Activated gamma-delta T cell treated with Interleukin-2 at 50 U/mL for 16 hours (primary cell): ENCODE measurements around the gene CCNK.
A peak's percentile ranks its signal among the peaks of the same experiment; 100 is the strongest.

Experiments
- DNase-seq: peaks from one replicate; pipeline ENCODE4 v3.0.0-alpha.2; 2020

The CCNK gene

DNA sequence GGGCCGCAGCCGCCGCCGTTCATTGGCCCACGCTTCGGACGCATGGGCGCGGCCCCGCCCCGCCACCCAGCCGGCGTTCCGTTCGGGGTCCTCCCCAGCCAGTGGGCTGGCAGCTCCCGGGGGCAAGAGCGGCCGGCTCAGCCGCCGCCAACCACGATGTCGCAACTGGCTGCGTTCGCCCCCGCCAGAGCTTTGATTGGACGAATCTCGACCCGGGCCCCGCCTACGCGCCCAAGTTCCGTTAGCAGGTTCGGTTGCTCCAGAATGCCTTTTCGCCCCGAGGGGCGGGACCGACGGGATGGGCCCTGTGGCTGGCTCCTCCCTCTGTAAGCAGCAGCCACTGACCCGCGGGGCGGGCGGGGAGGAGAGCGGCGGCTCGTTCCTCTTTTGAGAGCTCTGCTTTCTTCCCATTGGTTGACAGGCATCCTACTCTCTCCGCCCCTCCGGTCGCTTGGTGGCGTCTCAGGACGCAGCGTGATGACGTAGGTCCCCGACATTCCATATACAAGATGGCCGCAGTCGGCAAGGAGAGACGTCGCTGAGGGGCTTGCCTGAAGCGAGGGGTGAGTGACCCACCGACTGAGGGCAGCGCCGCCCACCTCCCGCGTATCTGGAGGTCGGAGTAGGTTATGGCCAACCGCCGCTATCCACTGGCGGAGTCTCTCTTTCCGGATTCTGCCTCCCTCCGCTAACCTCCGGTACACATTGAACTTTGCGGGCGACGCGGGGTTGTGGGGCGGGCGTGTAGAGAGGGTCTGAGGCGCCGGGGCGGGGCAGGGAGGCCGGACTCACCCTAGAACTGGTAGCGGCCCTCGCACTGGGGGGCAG is at the start of gene CCNK:
TSS of gene CCNK (plus strand) at position 493 of the 828 bp plus-strand sequence. CDS start 11,269 bp downstream, outside the sequence.
- peak; percentile 100 for DNase-seq

DNA sequence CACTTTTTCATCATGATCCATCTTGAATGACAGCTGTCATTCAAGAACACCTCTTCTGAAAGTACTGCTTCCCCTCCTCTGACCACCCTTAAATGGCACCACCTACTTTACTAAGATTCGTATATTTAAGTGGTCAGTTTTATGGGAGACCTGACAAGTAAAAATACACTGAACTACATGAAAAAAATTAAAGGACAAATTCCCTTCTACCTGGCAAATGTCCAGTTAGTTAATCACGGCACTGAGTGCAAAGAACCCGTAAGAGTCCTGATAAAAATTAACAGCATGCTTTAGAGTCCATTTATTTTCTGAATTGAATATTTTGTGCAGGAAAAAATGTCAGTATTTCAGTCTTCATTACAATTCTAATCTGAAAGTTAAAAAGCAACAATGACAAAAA is 49.2 kb upstream of the CCNK start:
- DNase-seq: no peak

DNA sequence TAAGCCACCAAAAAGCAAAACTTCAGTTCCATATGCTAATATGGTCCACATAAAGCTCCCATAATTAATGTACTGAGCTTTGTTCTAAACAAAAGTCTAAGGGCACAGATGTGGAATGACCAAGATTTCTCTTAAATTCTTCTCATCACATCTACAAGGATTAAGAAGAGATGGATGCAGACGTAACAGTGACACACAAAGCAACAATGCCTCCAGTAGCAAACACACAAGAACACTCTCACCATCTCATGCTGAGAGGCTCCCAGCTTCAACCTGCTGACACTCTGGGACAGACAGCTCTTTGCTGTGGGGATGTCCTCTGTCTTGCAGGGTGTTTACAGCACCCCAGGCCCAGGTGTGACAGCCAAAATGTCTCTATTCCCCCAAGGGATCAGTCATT is 48.7 kb upstream of the CCNK start:
- no peak for DNase-seq

DNA sequence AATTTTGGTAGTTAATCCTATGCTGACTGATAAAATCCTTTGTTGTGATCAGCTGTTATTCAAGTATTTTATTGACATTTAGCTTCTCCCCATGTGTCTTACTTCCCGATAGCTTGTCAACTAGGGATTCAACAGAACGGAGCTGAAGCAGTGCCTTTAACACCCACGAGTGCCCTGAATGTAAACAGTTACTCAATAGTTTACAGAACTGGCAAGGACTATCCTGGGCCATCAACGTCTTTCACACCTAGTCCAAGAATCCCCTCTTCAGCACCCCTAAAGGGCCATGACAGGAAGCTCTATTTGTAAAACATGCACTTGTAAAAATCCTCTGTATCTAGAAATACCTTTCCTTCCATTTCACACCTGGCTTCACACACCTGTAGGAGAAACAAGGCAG is 45.9 kb upstream of the CCNK start:
- no peak for DNase-seq

DNA sequence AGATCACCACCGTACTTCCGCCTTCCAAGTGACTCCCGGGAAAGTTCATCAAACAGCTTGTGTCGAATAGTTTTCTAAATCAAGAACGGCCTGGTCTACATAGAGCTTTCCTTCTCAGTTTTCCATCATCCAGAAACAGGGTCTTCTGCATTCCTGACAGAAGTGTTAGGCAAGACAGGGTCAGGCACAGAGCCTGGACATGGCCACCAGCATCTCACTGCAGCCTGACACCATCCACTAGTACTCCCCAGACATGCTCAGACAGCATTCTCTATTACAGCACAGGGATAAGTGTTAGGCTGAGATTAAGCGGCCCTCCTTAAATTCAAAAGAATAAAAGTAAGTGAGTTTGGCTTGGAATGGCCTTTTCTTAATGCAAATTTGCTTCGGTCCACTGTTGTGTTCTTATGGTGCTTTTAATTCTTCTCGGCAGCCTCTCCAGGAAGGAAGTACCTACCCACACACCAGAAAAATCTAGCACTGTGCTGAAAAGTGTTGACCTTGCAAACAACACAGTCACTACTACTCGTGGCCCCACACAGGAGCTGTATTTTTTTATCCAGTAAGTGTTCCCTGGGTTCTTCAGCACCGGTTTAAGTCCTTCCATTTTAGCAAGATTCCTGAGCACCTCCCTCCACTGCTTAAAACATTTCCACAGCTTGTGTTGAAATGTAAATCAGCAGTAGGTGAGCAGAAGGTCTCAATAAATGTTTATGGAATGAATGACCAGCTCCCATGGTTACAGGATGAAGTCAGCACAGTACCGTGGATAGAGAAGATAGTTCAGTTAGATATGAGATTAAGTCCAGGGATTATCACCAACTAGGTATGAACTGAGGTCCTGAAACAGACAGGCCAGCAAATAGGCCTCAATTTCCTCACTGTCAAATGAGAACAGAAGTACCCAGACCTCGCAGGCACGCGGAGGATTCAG is 44.7 kb upstream of the CCNK start:
- DNase-seq: no peak

DNA sequence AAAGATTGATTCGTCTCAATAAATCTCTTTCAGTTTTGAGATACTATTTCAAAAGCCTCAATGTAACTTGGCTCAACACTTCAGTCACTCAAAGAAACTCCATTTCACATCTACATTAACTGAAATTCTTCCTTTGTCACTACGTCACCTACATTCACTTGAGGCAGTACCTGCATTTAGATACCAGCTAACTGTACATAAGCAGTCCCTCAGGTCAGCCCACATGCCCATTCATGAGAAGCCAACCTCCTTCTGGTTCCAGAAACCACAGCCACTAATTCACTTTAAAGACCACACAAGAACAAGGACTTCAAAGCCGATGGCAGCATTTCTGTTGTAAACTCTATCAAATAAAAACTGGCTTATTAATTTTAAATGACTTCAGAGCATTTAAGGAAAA is 43.5 kb upstream of the CCNK start:
- DNase-seq: no peak

DNA sequence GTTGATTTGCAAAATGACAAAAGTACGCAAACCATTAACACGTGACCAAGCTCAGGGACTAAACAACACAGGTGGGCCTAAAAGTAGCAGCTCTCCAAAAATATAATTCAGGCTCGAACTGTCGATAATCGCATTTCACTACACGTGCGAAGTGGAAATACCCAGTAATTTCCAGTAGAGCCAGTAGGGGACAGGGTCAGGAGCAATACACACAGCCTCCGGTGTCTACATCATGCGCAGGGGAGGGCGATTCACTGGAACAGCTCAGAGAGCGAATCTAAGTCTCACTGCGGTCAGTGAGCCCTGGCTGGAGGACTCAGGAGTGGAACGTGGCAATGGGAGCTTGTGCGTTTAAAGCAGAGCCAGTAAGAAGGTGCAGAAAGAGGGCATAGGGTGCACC is 40.9 kb upstream of the CCNK start:
- no peak for DNase-seq

DNA sequence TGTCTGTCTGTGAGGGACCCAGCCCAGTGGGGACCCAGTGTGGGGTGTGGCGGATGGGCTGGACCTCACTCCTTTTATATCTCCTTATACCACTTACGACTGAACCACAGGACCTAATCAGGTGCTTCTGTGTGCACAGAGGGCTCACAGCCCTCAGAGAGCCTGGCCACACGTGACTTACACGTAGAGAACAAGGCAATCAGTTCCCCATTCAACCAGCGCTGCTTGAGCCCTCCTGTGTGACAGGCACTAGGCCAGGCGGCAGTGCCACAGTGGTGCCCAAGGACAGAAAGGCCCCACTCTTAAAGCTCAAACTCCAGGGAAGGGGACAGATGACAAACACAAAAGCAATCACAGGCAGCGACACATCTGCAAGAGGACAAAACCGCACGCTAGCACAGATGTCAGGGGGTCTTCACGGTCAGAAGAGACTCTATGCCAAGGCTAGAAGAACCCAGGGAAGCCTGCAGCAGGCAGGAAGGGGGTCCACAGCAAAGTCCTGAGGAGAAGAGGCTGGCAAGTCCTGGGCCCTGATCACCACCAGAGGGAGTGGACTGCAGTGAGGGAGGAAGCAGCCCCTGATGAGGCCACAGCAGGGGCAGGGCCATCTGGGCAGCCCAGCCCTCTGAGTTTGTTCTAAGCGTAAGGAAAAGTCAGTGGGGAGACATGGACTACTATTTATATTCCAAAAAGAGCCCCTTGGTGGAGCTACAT is 39.9 kb upstream of the CCNK start:
- DNase-seq: no peak

DNA sequence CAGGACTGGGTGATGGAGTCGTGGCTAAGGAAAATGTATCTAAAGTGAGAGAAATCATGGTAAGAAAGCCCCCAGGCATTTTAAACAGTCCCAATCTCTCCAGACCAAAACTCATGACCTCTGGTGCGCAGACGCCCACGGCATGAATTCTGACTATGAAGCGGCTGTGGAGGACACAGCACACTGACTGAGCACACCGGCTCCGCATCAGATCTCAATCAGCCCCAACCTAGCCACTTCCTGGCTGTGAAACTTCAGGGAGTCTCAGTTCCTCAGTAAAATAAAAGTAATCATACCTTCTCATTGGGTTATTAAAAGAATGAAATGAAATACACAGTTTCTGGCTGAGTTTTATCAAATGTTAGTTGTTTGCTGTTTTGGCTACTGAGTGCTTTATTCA is 39.3 kb upstream of the CCNK start:
- DNase-seq: no peak

DNA sequence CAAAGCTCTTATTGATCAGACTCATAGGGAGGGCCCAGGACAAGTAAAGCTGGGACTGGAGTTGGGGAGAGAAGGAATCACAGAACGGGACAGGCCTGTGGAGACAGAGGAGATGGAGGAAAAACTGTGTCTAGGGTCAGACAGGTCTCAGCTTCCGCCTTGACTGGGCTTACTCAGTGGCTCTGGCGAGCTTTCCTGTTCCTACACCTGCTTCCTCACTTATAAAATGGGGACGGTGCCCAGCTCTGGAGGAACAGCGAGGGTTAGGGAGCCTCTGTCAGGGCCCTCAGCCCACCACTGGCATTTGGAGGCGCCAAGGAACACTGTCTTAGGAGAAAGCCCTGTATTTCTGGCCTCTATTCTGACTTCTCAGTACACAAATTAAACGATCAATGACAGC is 35.3 kb upstream of the CCNK start:
- no peak for DNase-seq

DNA sequence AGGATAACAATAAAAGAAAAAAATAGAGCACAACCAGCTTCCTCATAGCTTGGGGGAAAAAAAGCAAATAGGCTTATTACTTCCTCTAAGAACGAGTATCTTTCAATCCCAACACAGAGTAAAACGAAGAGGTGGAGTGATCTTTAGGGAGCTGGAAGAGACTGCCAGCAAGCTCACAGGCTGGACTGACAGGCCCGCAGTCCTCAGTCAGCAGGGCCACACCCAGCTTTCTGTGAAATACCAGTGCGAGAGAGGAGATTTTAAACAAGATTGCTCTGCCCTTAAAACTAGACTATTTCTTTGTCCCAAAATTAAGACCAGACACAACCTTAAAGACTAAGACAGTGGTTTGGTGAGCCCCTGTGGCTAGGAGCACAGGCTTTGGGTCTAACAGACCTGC is 33.5 kb upstream of the CCNK start:
- no peak for DNase-seq

DNA sequence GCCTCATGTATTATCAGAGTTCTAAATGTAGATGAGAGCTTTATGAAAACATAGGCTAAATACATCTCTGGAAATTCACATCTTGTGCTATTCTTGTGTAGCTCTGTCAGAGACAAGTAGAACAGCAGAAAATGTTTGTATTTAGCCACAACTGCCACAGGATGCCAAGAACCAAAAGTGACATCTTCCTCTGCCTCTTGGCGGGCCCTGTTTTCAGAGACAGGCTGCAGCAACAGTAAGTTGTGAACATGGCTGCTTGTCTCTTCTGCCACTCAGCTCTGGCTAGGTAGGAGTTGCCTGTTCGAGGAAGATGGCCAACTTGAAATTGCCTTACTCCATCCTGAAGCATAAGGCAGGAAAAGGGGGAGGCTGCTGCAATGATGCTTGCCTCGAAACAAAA is 30.9 kb upstream of the CCNK start:
- DNase-seq: no peak

DNA sequence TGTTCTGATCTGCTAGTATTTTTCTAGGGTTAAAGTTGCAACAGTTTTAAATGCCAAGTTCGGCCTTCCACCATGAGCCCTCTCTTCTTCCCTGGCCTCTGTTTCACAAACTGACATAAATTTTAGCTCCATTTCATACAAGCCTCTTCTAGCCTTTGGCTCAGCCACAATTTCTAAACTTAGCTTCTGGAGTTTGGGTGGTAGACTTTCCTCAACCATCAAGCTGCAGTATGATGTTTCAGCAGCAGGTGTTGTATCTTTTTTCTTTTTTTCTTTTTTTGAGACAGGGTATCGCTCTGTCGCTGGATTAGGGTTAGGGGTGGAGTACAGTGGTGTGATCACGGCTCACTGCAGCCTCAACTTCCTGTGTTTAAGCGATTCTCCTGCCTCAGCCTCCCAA is 30.0 kb upstream of the CCNK start:
- DNase-seq: no peak

DNA sequence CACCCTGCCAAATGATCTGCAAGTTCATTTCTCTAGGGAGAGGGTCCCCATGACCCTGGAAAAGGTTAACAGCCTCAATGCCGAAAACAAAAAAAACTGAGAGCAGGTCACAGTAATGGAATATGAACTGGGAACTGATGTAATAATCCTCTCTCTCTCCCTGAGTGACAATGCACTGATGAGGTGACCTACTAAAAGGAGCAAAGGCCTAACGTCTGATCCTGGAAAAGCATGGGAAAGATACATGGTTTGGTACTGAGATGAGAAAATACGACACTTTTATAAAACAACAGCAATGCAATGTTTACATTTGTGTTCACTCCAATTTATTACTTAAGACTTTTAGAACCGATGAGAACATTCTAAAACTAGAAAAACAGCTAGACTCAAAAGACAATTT is 28.2 kb upstream of the CCNK start:
- DNase-seq: no peak

DNA sequence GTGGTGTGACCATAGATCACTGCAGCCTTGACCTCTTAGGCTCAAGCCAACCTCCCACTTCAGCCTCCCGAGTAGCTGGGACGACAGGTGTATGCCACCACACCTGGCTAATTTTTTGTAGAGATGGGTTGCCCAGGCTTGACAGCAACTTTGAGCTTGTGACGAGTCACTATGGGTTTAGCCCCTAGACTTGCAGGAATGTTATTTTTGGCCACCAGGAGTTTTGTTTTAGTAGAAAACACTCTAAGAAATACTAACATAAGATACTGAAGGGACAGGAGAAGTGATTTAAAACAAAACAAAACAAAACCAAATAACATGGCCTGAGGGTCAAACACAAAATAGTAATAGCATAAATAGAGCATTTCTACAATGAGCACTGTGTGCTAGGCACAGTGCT is 27.0 kb upstream of the CCNK start:
- no peak for DNase-seq

DNA sequence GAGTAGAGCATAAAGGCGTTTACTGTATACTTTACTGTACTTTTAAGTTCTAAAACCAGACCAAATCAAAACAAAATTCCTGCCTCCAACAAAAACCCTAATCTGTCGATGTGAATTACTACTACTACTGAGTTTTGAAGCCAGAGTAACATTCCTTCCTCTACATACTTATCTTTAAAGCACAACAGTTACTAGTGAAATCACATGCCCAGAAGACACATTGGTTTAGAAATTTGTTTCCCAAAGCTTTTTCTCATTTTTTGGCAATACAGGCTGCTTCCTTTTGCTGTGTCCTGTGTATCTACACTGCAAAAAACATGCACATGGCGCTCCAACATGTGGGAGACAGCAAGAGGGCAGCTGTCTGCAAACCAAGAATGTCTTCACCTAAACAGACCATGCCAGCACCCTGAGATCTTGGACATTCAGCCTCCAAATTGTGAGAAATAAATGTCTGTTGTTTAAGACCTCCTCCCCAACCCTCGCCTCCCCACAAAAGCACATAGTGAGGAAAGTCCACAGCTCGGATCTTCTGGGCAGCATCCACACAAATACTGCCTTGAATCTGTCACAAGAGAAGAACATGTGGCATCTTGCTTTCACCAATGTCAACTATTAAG is 21.6 kb upstream of the CCNK start:
- DNase-seq: no peak

DNA sequence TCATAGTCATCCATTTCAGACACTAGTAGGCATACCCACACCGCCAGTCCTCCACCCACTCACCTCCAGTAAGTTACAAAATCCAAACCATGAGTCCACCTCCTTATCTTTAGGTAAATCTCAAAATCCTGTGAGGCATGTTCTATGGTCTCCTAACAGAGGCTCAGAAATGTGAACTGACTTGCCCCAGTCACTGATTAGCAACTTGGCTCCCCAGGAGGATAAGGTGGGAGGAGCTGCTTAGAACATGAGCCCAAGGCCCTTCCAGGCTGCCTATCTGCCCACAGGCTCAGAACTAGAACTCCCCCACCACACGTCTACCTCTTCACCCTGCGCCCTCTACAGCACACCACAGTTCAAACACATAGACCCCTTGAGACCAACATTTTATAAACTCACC is 20.4 kb upstream of the CCNK start:
- no peak for DNase-seq

DNA sequence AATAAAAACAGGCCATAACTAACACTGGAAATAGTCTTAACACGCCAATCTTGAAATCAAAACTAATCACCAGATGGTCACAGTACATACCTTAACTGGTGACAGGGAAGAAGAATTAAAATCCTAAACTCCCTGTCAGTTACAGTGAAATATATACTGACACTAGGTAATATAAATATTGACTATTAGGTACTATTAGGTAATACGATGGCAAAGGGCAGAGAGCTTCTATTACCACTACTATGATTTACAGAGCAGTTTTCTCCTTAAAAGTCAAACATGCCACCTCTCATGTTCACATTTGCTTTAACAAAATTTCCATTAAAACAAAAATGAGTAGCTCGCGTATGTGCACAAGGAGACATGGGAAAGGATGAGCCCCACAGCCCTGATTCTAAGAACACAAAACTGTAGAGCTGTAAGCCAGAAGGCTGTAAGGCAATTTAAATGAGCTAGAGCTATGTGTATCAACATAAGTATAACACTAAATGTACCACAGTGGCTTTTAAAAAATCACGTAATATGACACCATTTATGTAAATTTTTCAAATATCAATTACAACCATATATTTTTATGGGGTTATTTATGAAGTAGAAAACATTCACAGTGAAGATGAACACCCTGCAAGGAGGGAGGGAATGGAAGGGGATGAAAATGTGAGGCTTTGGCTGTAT is 19.7 kb upstream of the CCNK start:
- no peak for DNase-seq

DNA sequence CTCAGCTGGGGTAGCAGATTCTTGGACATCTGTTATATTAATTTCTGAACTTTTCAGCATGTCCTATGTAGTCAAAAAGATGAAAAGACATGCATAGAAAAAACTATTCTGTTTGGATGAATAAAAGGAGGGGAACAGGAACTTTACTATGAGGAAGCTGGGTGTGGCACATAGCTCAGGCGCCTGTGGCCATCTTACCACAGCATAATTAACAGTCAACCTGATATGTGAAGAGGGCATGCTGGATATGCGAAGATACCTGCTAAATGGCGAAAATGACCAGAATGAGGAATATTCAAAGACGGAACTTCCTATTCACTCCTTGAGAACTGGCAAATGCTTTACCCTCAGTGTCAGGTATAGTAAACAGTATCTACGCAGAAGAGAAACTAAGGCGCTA is 19.0 kb upstream of the CCNK start:
- no peak for DNase-seq

DNA sequence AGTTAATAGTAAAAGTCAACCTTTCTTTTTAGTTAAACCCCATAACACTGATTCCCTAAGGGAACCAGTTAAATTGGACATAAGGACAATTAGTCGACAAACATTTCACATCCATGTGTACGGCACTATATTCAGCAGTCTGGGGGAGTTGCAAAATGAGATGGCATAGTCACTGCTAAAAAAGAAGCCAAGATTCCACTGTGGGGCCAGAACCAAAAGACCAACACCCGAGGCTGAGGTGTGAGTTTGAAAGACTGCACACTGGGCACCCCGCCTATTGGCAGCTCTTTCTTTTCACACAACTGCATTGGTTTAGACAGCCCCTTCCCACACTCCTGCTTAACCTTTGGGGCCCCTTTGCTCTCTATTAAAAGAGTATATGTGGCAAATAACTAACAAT is 17.2 kb upstream of the CCNK start:
- no peak for DNase-seq

DNA sequence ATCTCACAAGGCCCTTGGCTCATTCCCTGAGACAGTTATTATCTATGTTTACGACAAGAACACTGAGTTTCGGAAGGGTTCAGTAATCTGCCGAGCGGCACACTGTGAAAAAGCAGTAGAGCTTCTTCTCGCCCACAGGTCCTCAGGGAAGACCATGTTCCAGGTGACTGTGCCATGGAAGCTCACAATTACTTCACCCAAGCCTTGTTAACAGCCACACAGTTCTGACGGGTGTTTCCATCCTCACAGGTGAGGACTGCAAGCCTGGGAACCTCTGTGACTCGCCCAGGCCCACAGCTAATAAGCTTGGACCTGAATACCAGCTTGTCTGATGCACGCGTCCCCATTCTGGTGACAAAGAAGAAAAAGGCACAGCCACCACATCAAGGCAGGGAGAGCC is 15.9 kb upstream of the CCNK start:
- DNase-seq: no peak

DNA sequence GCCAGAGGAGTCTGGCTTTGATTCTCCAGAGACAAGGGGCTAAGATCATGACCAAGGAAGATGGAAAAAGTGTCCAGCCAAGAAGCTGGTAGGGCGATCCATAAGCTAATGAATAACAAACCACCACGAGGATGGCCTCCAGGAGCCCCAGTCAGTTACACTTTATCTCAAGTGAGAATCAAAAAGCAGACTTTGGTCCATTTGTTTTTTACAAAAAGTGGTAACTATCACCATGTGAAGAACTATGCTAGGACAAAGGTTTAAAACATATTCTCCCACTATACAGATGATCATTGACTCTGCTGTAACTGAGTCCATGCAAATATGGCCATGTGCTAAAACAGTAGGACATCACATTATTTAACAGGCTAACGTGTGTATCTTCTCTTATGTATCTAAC is 14.5 kb upstream of the CCNK start:
- DNase-seq: no peak
